Subcutaneous abdominal adipose tissue (tissue), 5 donors: ENCODE measurements around the gene PPP1CA.

Experiments used
- H3K27ac ChIP-seq: one replicate; pipeline ENCODE4 v1.7.0; 2013; ENCODE audit warnings: low read depth, mild to moderate bottlenecking, inconsistent platforms, low read length, moderate library complexity
- H3K27me3 ChIP-seq, 5 donors: one replicate each; pipeline ENCODE4 v1.7.0; 2013; ENCODE audit warnings: low read length in 5 of 5, inconsistent platforms in 1 of 5; ENCODE audit not compliant: control insufficient read depth in 5 of 5, insufficient read depth in 4 of 5
- H3K36me3 ChIP-seq, 5 donors: one replicate each; pipeline ENCODE4 v1.7.0; 2013; ENCODE audit warnings: low read length in 5 of 5; ENCODE audit not compliant: control insufficient read depth in 5 of 5, insufficient read depth in 5 of 5
- H3K4me1 ChIP-seq, 5 donors: one replicate each; pipeline ENCODE4 v1.7.0; 2013; ENCODE audit warnings: low read length in 5 of 5, mild to moderate bottlenecking in 3 of 5, moderate library complexity in 1 of 5; ENCODE audit not compliant: control insufficient read depth in 5 of 5, insufficient read depth in 5 of 5
- H3K4me3 ChIP-seq, 5 donors: one replicate each; pipeline ENCODE4 v1.7.0; 2013; ENCODE audit warnings: low read length in 5 of 5, low read depth in 1 of 5
- H3K9ac ChIP-seq, 5 donors: one replicate each; pipeline ENCODE4 v1.7.0; 2013; ENCODE audit warnings: low read length in 5 of 5, mild to moderate bottlenecking in 4 of 5, moderate library complexity in 3 of 5
- H3K9me3 ChIP-seq, 5 donors: one replicate each; pipeline ENCODE4 v1.7.0; 2013; ENCODE audit warnings: low read length in 5 of 5; ENCODE audit not compliant: control insufficient read depth in 5 of 5
- donor health status: healthy.
- donor health status: healthy.
- donor health status: healthy.
- donor health status: healthy.
- donor health status: healthy.

Gene PPP1CA

GRCh38 chr11:67440229-67441097 is 38.8 kb upstream of the PPP1CA start:
- H3K4me3 ChIP-seq: no peak overlapping the region
- H3K36me3 ChIP-seq: peaks cover 0 to 58% (median 49%) of the 10 kb centered on the region in 5 donors
- H3K4me1 ChIP-seq: peaks cover 2 to 52% (median 38%) of the 10 kb centered on the region in 5 donors
- H3K9ac ChIP-seq: peak overlapping the region in 1 of 5 donors; percentile 47
- H3K9me3 ChIP-seq: no peaks in the 10 kb centered on the region
- H3K27ac ChIP-seq: no peak overlapping the region
- H3K27me3 ChIP-seq: no peaks in the 10 kb centered on the region

- no peaks in the 10 kb centered on the region for H3K9me3 ChIP-seq
- H3K4me3 ChIP-seq: no peak overlapping the region
- H3K9ac ChIP-seq: peak overlapping the region in 1 of 5 donors; percentile 47
- peaks cover 0 to 67% (median 57%) of the 10 kb centered on the region in 5 donors for H3K36me3 ChIP-seq
- H3K27ac ChIP-seq: no peak overlapping the region
- H3K4me1 ChIP-seq: peaks cover 2 to 52% (median 38%) of the 10 kb centered on the region in 5 donors
- H3K27me3 ChIP-seq: no peaks in the 10 kb centered on the region
Measured at GRCh38 chr11:67439321-67440228, 37.9 kb upstream of the PPP1CA start.

GRCh38 chr11:67438158-67438902 is 36.7 kb upstream of the PPP1CA start:
- Histone ChIP-seq H3K9ac (no peak overlapping the region), H3K4me1 (peaks cover 2 to 46% (median 38%) of the 10 kb centered on the region in 5 donors), H3K36me3 (peaks cover 0 to 80% (median 69%) of the 10 kb centered on the region in 5 donors), H3K27me3 (no peaks in the 10 kb centered on the region), H3K9me3 (no peaks in the 10 kb centered on the region), H3K27ac (no peak overlapping the region), H3K4me3 (peak overlapping the region in 1 of 5 donors; percentile 0)

- Histone ChIP-seq H3K27me3 (no peaks in the 10 kb centered on the region), H3K9me3 (no peaks in the 10 kb centered on the region), H3K36me3 (peaks cover 0 to 85% (median 75%) of the 10 kb centered on the region in 5 donors), H3K9ac (peak overlapping the region in 1 of 5 donors; percentile 7), H3K4me1 (peaks cover 2 to 42% (median 36%) of the 10 kb centered on the region in 5 donors), H3K4me3 (peak overlapping the region in 2 of 5 donors; percentile 0 to 38), H3K27ac (no peak overlapping the region)
Measured at GRCh38 chr11:67437809-67438157, 36.1 kb upstream of the PPP1CA start.

GRCh38 chr11:67437082-67437808 is 35.6 kb upstream of the PPP1CA start, which contains the start of gene PTPRCAP:
TSS of gene PTPRCAP (minus strand) at chr11:67437682. CDS start at chr11:67437619, 63 bp downstream.
- no peaks in the 10 kb centered on the region for H3K9me3 ChIP-seq
- no peaks in the 10 kb centered on the region for H3K27me3 ChIP-seq
- peaks cover 0 to 90% (median 79%) of the 10 kb centered on the region in 5 donors for H3K36me3 ChIP-seq
- H3K9ac ChIP-seq: peak within 1 kb of the TSS in 1 of 5 donors; percentile 7
- H3K27ac ChIP-seq: no peak within 1 kb of the TSS
- H3K4me1 ChIP-seq: peaks cover 0 to 37% (median 31%) of the 10 kb centered on the region in 5 donors
- H3K4me3 ChIP-seq: peak within 1 kb of the TSS in 2 of 5 donors; percentile 0 to 38

- Histone ChIP-seq H3K4me3 (peak overlapping the region in 1 of 5 donors; percentile 34), H3K4me1 (peaks cover 0 to 33% (median 25%) of the 10 kb centered on the region in 5 donors), H3K27ac (no peak overlapping the region), H3K27me3 (no peaks in the 10 kb centered on the region), H3K9me3 (no peaks in the 10 kb centered on the region), H3K9ac (no peak overlapping the region), H3K36me3 (peaks cover 0 to 90% (median 79%) of the 10 kb centered on the region in 5 donors)
Measured at GRCh38 chr11:67436459-67437081, 34.9 kb upstream of the PPP1CA start.

- Histone ChIP-seq H3K36me3 (peaks cover 0 to 89% (median 77%) of the 10 kb centered on the region in 5 donors), H3K4me1 (peaks cover 0 to 29% (median 22%) of the 10 kb centered on the region in 5 donors), H3K4me3 (peak overlapping the region in 1 of 5 donors; percentile 11), H3K27me3 (no peaks in the 10 kb centered on the region), H3K9me3 (no peaks in the 10 kb centered on the region), H3K27ac (no peak overlapping the region), H3K9ac (no peak overlapping the region)
Measured at GRCh38 chr11:67435727-67436458, 34.2 kb upstream of the PPP1CA start.

GRCh38 chr11:67435031-67435726 is 33.5 kb upstream of the PPP1CA start:
- Histone ChIP-seq H3K9ac (no peak overlapping the region), H3K4me1 (peaks cover 0 to 23% (median 20%) of the 10 kb centered on the region in 5 donors), H3K4me3 (no peak overlapping the region), H3K27ac (no peak overlapping the region), H3K36me3 (peaks cover 0 to 87% (median 70%) of the 10 kb centered on the region in 5 donors), H3K9me3 (no peaks in the 10 kb centered on the region), H3K27me3 (no peaks in the 10 kb centered on the region)
